HCT116 (cell line): Measurements from ENCODE around the gene DUSP3. TPM values are rescaled to one million over a fixed set of nuclear protein-coding genes. Genes with fewer than 3 reads are reported as not detected.

ENCODE experiments used
- ATAC-seq: fragments of 200-7000 bp; cut with Tn5 transposase; 2 replicates; pipeline ENCODE4 v1.9.1; 2020; ENCODE audit warnings: mild to moderate bottlenecking, moderate library complexity
- BruUV-seq: library from RNA; stranded (reverse); fragments of 400-500 nt; replicated peaks from 2 replicates; lab custom pipeline; 2021; lab: Mats Ljungman, UMichigan
- CTCF ChIA-PET: fragments of 300-600 bp; sonication (Branson Sonifier 250); formaldehyde crosslinking; loops from one replicate; lab custom pipeline; 2021; ENCODE audit warnings: antibody characterized with exemption; lab: Charles Lee
- POLR2A ChIA-PET: fragments of 300-600, 350-600 bp; sonication (Branson Sonifier 250); formaldehyde crosslinking; loops from one replicate; lab custom pipeline; 2021; ENCODE audit warnings: antibody characterized with exemption; lab: Charles Lee
- RAD21 ChIA-PET, 2 experiments: fragments of 300-600 bp; sonication (Branson Sonifier 250); formaldehyde crosslinking; loops; one replicate each; lab custom pipeline; 2023; ENCODE audit warnings: low total read pairs in 2 of 2; ENCODE audit not compliant: uncharacterized antibody in 2 of 2, unreplicated experiment in 2 of 2, low non-redundant PET in 1 of 2; lab: Charles Lee
- DNase-seq: peaks from one replicate; pipeline ENCODE4 v3.0.0-alpha.2; 2010; ENCODE audit warnings: low read depth, low spot score
- H2AFZ ChIP-seq: fragments of 200-600 bp; shearing (Covaris generic), sonication (generic); 2 replicates; pipeline ENCODE4 v1.6.1; 2017; ENCODE audit warnings: low read depth, mixed run types, mixed read lengths, antibody characterized with exemption, low read length; ENCODE audit not compliant: poor library complexity, severe bottlenecking
- H3K27ac ChIP-seq: 2 replicates; pipeline ENCODE4 v1.5.1; 2012; ENCODE audit warnings: low read depth, low read length
- H3K27me3 ChIP-seq: fragments of 200-600 bp; sonication (generic); 2 replicates; pipeline ENCODE4 v1.6.1; 2016; ENCODE audit warnings: mixed run types, low read length, mixed read lengths; ENCODE audit not compliant: insufficient read depth
- H3K36me3 ChIP-seq, 2 experiments: fragments of 200-500 bp in 1 of 2; fragments of 200-600 bp in 1 of 2; sonication (Bioruptor generic) in 1 of 2; sonication (generic) in 1 of 2; 2 replicates each; pipeline versions ENCODE4 v1.5.1 to v1.6.1; 2014 to 2016; ENCODE audit warnings: low read length in 2 of 2, inconsistent platforms in 1 of 2, mixed read lengths in 1 of 2, mixed run types in 1 of 2; ENCODE audit not compliant: insufficient read depth in 2 of 2, control insufficient read depth in 1 of 2
- H3K4me1 ChIP-seq, 2 experiments: fragments of 200-600 bp in 1 of 2; sonication (generic) in 1 of 2; 2 replicates each; pipeline versions ENCODE4 v1.5.1 to v1.6.1; 2012 to 2017; ENCODE audit warnings: low read length in 2 of 2, inconsistent platforms in 1 of 2, mild to moderate bottlenecking in 1 of 2, mixed read lengths in 1 of 2, mixed run types in 1 of 2, moderate library complexity in 1 of 2; ENCODE audit not compliant: insufficient read depth in 2 of 2, control insufficient read depth in 1 of 2
- H3K4me2 ChIP-seq: fragments of 200-600 bp; sonication (generic); 2 replicates; pipeline ENCODE4 v1.6.1; 2017; ENCODE audit warnings: mixed run types, low read length, mixed read lengths
- H3K4me3 ChIP-seq, 2 experiments: fragments of 200-600 bp in 1 of 2; sonication (generic) in 1 of 2; replicated peaks in 1 of 2; 2 replicates each; pipeline ENCODE4 v1.5.1; 2011 to 2016; ENCODE audit warnings: low read length in 2 of 2, control low read depth in 1 of 2, low read depth in 1 of 2, mild to moderate bottlenecking in 1 of 2, mixed read lengths in 1 of 2, mixed run types in 1 of 2
- H3K79me2 ChIP-seq: fragments of 200-600 bp; sonication (generic); 2 replicates; pipeline ENCODE4 v1.6.1; 2017; ENCODE audit warnings: mild to moderate bottlenecking, mixed run types, low read length, moderate library complexity, mixed read lengths; ENCODE audit not compliant: insufficient read depth
- H3K9ac ChIP-seq: fragments of 200-600 bp; sonication (generic); 2 replicates; pipeline ENCODE4 v1.6.1; 2016; ENCODE audit warnings: low read length, mixed read lengths
- H3K9me2 ChIP-seq: fragments of 200-600 bp; sonication (generic), shearing (Covaris generic); 2 replicates; pipeline ENCODE4 v1.6.1; 2017; ENCODE audit warnings: mixed run types, mild to moderate bottlenecking, moderate library complexity; ENCODE audit not compliant: insufficient read depth
- H3K9me3 ChIP-seq, 2 experiments: fragments of 200-500 bp in 1 of 2; fragments of 200-600 bp in 1 of 2; sonication (Bioruptor generic) in 1 of 2; sonication (generic) in 1 of 2; 2 replicates each; pipeline ENCODE4 v1.6.1; 2014 to 2017; ENCODE audit warnings: low read length in 2 of 2, mixed read lengths in 2 of 2, inconsistent platforms in 1 of 2, low read depth in 1 of 2, mild to moderate bottlenecking in 1 of 2, mixed run types in 1 of 2, moderate library complexity in 1 of 2; ENCODE audit not compliant: control insufficient read depth in 1 of 2, insufficient read depth in 1 of 2
- H4K20me1 ChIP-seq: fragments of 200-600 bp; sonication (generic), shearing (Covaris generic); 2 replicates; pipeline ENCODE4 v1.6.1; 2017; ENCODE audit warnings: mixed run types, mild to moderate bottlenecking, moderate library complexity; ENCODE audit not compliant: insufficient read depth
- EZH2phosphoT487 ChIP-seq: fragments of 200-600 bp; IDR thresholded peaks from 2 replicates; pipeline ENCODE4 v1.6.1; 2018; ENCODE audit warnings: antibody characterized with exemption, borderline replicate concordance
- JUND ChIP-seq: IDR thresholded peaks from 2 replicates; pipeline ENCODE4 v1.6.1; 2012
- POLR2AphosphoS5 ChIP-seq: IDR thresholded peaks from 2 replicates; pipeline ENCODE4 v1.6.1; 2011; ENCODE audit warnings: mild to moderate bottlenecking, low read depth, low read length, moderate library complexity
- SP1 ChIP-seq: IDR thresholded peaks from 2 replicates; pipeline ENCODE4 v1.6.1; 2012; ENCODE audit warnings: low read depth
- SRF ChIP-seq: IDR thresholded peaks from 2 replicates; pipeline ENCODE4 v1.6.1; 2012; ENCODE audit warnings: low read depth
- TCF7L2 ChIP-seq: IDR thresholded peaks from 2 replicates; pipeline ENCODE4 v1.7.0; 2011; ENCODE audit warnings: borderline replicate concordance, inconsistent platforms; ENCODE audit not compliant: insufficient read depth, insufficient read length; ENCODE audit errors: extremely low read depth
- YY1 ChIP-seq: IDR thresholded peaks from 2 replicates; pipeline ENCODE4 v1.6.1; 2011; ENCODE audit warnings: low read length, low read depth, moderate library complexity, mild to moderate bottlenecking; ENCODE audit not compliant: insufficient replicate concordance; ENCODE audit errors: extremely low read depth
- ZBTB33 ChIP-seq: IDR thresholded peaks from 2 replicates; pipeline ENCODE4 v1.6.1; 2011; ENCODE audit warnings: mild to moderate bottlenecking, low read length, moderate library complexity; ENCODE audit not compliant: insufficient replicate concordance; ENCODE audit errors: extremely low read depth
- ZNF274 ChIP-seq: fragments of 200-500 bp; sonication (Bioruptor generic); IDR thresholded peaks from 2 replicates; pipeline ENCODE4 v1.6.1; 2014; ENCODE audit warnings: mild to moderate bottlenecking, low read depth, low read length, inconsistent platforms
- intact Hi-C: fragments of 100-400 bp; cut with micrococcal nuclease; formaldehyde crosslinking; loops from 2 replicates; pipeline ENCODE4 v1.10.0; 2022
- total RNA-seq: library from RNA; stranded (reverse); gene quantifications from one replicate; pipeline ENCODE4 v1.2.1, GENCODE V29; 2021; ENCODE audit not compliant: unreplicated experiment
- TF ChIP-seq, protein P1 (sequence below): IDR thresholded peaks from 2 replicates; pipeline ENCODE4 v1.6.1; 2012
- TF ChIP-seq, protein P2 (sequence below): IDR thresholded peaks from 2 replicates; pipeline ENCODE4 v1.6.1; 2012; ENCODE audit warnings: low read depth
- TF ChIP-seq, protein P3 (sequence below): IDR thresholded peaks from 2 replicates; pipeline ENCODE4 v1.6.1; 2012

DUSP3 gene
- total RNA-seq, 1 experiment from 2014 or later, result 29.6 TPM

GRCh38 chr17:43745541-43745940, 33.2 kb downstream of the DUSP3 start:
- no peaks in the 10 kb centered on the region for H3K79me2 ChIP-seq
- no peak overlapping the region for H3K27ac ChIP-seq
- no peak overlapping the region for H2AFZ ChIP-seq
- ATAC-seq (no peak), DNase-seq (no peak)
- BruUV-seq, result no TSS peak
- H3K4me3 ChIP-seq, result no peak overlapping the region
- POLR2A ChIA-PET, result no interaction called here
- H3K27me3 ChIP-seq, result no peaks in the 10 kb centered on the region
- intact Hi-C loops, result no loop called here
- RAD21 ChIA-PET, result no interaction called here
- TF ChIP-seq, protein P1, sequence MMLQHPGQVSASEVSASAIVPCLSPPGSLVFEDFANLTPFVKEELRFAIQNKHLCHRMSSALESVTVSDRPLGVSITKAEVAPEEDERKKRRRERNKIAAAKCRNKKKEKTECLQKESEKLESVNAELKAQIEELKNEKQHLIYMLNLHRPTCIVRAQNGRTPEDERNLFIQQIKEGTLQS, result no peak
- TF ChIP-seq ZBTB33, result no peak
- TF ChIP-seq SRF, result no peak
- TF ChIP-seq ZNF274, result no peak
- TF ChIP-seq, protein P2, sequence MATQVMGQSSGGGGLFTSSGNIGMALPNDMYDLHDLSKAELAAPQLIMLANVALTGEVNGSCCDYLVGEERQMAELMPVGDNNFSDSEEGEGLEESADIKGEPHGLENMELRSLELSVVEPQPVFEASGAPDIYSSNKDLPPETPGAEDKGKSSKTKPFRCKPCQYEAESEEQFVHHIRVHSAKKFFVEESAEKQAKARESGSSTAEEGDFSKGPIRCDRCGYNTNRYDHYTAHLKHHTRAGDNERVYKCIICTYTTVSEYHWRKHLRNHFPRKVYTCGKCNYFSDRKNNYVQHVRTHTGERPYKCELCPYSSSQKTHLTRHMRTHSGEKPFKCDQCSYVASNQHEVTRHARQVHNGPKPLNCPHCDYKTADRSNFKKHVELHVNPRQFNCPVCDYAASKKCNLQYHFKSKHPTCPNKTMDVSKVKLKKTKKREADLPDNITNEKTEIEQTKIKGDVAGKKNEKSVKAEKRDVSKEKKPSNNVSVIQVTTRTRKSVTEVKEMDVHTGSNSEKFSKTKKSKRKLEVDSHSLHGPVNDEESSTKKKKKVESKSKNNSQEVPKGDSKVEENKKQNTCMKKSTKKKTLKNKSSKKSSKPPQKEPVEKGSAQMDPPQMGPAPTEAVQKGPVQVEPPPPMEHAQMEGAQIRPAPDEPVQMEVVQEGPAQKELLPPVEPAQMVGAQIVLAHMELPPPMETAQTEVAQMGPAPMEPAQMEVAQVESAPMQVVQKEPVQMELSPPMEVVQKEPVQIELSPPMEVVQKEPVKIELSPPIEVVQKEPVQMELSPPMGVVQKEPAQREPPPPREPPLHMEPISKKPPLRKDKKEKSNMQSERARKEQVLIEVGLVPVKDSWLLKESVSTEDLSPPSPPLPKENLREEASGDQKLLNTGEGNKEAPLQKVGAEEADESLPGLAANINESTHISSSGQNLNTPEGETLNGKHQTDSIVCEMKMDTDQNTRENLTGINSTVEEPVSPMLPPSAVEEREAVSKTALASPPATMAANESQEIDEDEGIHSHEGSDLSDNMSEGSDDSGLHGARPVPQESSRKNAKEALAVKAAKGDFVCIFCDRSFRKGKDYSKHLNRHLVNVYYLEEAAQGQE, result no peak
- no peak for TF ChIP-seq SP1
- no peak for TF ChIP-seq JUND
- TF ChIP-seq EZH2phosphoT487, result no peak
- no peak for TF ChIP-seq YY1
- TF ChIP-seq, protein P3, sequence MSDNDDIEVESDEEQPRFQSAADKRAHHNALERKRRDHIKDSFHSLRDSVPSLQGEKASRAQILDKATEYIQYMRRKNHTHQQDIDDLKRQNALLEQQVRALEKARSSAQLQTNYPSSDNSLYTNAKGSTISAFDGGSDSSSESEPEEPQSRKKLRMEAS, result no peak
- TF ChIP-seq POLR2AphosphoS5, result no peak
- no peak for TF ChIP-seq TCF7L2
- no peaks in the 10 kb centered on the region for H4K20me1 ChIP-seq
- peaks cover 0 to 7% of the 10 kb centered on the region in 2 experiments; a peak in 1 of 4 replicates for H3K4me1 ChIP-seq
- no peaks in the 10 kb centered on the region for H3K9me2 ChIP-seq
- H3K4me2 ChIP-seq, result no peak overlapping the region
- H3K36me3 ChIP-seq, result no peaks in the 10 kb centered on the region
- H3K9ac ChIP-seq, result no peak overlapping the region
- CTCF ChIA-PET, result no interaction called here
- H3K9me3 ChIP-seq, result no peaks in the 10 kb centered on the region
